ENCODE data around the gene SMYD3.

Gene SMYD3

DNA sequence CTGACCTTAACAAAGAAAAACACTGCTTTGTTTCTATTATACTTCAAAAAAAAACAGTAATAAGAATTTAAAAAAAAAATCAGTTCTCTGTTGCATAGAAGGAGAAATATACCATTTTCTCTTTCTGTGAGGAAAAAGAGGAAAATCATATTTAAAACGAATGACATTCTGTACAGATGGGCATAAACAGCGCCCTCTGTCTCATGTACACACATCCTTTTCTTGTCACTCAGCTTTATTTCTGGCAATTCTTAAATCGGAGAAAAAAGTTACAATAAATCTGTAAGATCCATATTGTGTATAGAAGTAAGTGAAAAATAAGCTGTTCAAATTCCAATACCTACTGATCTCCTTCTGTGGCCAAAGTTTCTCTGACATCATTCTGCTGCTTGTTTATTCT lies 245.4 kb downstream of the SMYD3 start:
- no peak for DNase-seq

DNA sequence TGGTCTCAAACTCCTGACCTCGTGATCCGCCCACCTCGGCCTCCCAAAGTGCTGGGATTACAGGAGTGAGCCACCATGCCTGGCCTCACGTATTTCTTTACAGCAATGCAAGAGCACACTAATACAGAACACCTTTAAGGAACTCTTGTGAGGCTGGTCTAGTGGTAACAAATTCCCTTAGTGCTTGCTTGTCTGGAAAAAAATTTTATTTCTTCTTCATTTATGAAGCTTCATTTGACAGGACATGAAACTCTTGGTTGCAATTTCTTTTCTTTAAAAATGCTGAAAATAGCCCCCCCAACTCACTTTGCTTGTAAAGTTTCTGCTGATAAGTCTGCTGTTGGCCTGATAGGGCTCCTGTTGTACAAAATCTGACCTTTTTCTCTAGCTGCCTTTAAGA lies 248.8 kb downstream of the SMYD3 start:
- DNase-seq = no peak

DNA sequence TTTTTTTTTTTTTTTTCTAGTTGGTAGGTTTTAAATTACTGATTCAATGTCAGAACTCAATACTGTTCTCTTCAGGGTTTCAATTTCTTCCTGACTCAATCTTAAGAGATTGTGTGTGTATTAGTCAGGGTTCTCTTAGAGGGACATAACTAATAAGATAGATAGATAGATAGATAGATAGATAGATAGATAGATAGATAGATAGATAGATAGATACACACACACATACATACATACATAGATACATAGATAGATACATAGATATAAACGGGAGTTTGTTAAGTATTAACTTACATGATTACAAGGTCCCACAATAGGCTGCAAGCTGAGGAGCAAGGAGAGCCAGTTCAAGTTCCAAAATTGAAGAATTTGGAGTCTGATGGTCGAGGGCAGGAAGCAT lies 251.3 kb downstream of the SMYD3 start:
- DNase-seq = no peak

DNA sequence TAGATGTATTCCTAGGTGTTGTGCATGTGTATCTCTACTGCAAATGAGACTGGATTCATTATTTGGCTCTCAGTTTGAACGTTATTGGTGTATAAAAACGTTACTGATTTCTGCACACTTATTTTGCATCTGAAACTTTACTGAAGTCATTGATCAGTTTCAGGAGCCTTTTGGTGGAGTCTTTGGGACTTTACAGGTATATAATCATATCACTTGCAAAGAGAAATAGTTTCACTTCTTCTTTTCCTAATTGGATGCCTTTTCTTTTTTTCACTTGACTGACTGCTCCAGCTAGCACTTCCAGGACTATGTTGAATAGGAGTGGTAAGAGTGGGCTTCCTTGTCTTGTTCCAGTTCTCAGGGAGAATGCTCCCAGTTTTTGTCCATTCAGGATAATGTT lies 252.2 kb downstream of the SMYD3 start:
- no peak for DNase-seq

DNA sequence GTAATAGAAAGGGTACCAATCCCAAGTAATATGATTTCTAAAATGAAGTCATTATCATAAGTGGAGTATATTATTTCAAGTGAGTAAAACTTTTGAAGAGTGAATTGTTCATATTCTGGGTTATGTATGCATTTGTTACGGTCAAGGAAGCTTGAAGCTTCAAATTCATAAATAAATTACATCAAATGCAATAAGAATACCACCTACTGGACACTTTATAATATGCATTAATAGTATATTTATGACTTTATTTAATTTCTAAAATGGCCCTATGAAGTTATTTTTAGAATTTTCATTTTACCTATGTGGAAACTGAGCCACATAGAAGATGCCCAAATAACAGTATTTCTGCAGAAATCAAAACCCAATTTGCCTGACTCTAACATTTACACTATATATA lies 260.6 kb downstream of the SMYD3 start:
- no peak for DNase-seq

DNA sequence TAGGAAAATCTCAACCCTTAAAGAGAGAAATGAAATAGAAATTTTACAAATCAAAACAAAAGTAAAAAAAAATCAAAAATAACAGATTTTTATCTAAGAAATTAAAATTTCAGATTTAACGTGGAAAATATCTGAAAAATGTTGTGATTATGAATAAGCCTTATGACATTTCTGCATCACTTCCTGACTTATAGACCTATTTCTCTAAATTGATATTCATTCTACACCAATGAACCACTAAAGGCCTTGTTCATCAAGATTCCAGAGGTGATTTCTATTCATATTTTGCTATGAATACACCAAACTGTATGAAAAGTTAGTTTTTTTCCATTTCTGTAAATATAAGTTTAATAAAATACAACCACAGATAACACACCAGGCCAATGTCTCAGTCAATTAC lies 261.5 kb downstream of the SMYD3 start:
- DNase-seq = no peak

DNA sequence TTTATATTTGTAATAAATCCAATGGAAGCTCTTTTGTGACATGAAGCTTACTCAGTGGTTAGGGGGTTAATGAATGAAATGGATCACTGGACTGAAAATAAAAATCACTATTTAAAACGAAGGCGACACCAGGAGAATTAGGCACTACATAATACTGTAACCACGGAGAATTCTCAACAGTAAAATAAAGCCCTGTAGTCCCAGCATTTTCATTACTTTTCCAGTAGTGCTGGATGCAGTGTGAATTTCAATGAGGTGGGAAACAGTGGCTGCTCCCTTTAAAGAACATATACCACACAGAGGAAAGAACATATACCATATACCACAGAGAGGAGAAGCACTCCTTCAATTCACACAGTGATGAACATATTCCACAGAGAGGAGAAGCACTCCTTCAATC lies 275.0 kb downstream of the SMYD3 start:
- DNase-seq = no peak

DNA sequence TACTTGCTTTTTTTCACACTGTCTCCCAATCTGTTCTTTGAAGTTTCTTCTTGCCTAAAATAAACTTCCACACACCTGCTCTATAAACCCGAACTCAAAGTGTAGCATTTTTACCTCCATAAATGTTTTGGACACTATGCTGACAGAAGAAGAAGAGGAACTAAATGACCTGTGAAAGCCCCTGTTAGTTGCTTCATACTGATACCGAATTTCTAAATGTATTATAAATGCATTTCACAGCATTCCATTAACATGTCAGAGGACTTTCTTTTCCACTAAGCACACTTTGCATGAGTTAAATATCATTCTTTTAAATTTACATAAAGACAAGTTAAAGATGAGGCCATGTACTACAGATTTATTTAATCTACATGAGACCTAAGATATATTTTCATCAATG lies 281.0 kb downstream of the SMYD3 start:
- no peak for DNase-seq

DNA sequence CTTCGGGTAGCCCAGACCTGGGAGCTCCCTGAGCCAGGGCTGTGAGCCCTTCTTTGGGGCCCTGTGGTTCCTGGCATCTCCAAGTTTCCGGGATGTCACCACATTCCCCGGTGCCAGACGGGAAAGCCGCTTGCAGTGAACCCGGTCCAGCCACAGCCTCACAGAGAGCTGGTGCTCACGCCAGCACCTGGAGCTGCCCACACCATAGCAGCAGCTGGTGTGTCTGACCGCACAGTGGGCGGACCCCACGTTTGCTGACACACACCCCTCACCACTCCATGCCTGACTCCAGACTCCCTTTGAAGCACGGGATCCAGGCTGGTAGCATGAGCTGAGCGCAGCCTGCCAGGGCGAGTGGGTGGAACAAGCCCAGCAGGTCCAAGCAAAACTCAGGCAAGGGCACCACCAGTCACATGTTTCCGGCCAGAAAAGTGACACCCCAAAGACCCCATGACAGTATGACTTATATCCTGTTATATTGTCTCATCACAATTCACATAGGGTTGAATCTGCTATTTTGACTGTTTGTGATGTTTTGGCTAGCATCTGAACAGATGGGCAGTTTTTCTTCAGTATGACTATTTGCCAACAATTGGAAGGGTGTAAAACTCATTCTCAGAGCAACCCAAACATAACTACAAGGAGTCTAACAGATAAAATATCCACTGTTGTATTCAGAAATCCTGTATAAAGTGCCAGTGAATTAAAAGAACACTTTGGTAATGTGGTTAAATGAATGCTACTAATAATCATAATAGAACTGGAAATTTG lies 285.4 kb downstream of the SMYD3 start:
- no peak for DNase-seq

DNA sequence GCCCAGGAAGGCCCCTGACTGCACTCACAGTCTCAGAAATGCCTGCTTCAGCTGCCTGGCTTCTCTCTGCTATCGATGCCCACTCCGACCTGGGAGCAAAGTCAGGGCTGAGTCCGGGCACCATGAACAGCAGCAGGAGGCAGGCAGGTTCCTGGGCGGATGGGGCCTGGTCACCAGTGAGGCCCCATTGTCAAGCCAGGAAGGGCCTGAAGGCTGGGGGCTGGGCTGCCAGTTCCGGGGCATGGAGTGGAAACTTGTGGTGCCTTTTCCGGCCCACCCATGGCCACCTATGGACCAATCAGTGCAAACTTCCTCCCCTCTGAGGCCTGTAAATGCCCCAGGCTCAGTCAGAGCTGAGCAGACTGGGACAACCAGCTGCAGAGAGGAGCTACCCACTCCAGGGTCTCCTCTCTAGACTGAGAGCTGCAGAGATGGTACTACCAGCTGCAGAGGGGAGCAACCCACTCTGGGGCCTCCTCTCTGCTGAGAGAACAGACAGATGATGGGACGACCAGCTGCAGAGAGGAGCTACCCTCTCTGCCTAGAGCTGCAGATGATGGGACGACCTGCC lies 286.5 kb downstream of the SMYD3 start:
- DNase-seq = no peak

DNA sequence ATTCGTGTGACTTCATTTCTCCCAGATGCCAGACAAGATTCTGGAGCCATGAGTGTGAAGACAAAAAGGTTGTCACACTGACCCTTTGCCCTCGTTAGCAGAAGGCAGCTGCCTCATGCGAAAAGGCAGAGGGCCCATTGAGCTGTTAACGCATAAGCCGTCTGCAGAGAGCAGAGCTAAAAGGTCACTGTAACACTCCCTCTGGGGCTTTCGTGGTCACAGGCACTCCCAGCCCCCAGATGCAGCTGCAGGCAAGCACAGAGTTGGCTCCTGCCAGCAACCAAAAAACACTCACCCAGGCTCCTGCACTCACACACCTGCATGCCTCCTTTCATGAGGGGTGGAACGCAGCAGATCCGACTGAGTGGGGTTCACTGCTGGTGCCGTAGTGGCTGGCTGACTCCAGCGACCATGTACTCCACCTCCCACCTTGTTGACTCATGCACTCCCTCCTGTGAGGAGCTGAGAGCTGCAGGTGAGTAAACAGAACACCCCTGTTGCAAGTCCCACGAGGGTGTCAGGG lies 287.5 kb downstream of the SMYD3 start:
- peak; percentile 97 for DNase-seq

DNA sequence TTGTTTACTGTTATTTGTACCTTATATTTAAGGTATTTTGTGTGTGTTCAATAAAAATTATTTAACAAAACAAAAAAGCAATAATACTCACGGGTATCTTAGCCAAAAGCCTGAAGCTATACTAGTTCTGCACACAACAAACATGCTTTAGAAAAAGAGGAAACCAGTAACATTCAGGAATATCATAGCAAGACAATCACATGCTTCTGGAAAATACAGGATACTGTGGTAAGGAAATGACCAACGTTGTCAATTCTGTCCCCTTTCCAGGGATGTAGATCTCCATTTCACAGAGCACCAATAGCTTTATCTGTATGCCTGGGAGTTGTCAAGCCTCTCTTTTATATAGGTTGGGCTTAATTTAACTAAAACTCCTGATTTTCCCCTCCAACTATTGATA lies 288.4 kb downstream of the SMYD3 start:
- peak; percentile 32 for DNase-seq

DNA sequence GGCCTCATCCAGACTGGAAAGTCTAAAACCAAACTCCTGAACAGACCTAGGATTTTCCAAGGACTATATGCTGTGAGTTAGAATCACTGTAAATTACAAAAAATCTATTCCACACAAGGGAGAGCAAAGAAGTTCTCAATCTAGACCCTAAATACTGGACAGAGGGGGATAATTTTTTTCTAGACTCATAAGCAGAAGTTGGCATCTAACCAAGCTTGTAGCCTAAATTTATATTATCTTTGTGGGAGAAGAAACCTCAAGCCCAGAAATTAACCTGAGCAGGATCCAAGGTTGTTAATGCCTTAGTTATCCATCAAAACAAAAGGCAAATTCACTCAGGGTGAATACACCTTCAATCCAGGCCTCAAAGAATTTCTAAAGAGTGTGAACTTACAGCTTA lies 290.2 kb downstream of the SMYD3 start:
- no peak for DNase-seq

DNA sequence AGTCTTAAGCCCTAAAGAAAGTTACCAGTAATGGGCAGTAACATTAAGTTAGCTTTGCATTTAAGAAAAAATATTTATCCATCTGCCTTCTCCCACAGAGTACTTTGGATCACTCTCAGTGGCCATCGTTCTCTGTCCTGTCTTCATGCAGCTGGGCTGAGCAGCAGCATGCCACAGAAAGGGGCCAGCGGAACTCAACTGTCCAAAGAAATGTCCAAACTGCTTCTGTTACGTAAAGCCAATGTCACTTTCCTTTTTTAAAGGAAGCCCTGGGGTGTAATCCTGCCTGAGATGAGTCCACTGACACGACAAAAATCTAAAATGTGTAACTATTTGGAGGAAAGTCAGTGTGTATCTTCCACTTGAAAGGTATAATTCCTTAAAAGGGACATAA lies 291.6 kb downstream of the SMYD3 start:
- peak; percentile 41 for DNase-seq

DNA sequence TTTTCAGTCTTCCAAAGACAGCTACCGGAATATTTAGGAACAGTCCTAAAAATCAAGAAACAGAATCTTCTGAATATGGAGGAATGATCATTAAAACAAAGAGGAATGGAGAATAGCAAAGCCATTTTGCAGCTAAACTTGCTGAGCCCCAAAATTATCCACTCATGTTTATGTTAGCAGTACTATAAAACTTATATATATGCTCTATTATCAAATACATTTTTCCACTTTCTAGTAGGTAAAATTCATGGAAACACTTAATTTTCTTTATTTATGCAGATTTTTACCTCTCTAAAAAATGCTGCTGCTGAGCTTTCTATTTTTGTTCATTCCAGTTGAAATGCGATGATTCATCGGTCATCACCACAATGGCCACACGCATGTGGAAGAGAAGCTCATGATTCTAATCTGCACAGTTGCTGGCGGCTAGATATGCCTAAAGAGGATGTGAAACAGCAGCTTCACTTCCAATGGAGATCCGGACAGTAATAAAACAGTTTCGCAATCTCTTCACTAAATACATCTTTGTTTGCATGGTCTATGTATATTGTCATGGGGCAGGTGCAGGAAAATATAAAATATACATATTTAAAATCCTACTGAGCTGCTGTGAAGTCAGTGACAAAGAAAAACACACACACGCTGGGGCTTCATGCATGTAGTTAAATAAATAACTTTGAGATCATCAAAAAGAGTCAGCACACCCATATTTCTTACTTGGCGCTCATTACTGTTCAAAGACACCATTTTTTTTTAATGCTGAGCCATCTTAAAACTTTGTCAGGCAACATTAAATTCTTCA lies 292.2 kb downstream of the SMYD3 start:
- DNase-seq = peak; percentile 75

DNA sequence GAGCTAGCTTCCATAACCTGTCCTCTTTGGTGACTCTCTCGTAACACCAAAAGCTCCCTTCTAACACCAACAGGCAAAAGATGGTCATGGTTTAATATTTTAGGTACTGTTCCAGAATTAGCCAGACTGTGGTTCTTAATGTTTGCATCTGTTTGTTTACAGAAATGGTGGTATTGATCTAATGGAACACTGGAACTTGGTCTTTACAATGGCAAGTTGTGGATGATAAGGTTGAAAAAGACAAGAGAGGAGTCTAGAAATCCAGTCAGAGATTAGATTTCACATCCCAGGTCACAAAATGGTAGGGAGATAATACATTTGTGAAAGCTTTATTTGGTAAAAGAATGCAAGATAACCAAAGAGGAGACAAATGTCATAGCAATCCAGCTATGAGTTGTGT lies 293.1 kb downstream of the SMYD3 start:
- no peak for DNase-seq

DNA sequence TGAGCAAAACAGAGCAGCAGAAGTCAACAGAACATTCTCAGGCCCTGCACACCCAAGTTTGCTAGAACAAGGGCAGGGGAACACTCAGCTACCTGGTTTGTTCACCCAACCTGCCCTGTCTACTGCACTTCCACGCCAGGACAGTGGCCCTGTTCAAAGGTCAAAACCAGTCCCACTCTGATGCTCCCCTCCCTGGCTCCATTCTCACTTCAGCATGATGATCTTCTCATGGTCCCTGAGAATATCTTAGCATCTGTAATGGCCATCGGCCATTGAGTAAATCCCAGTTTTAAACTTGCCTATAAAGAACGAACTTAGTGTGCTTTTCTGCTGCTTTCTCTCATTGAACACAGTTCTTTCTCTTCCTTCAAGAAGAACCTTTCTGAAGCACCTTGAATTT lies 293.6 kb downstream of the SMYD3 start:
- DNase-seq = no peak

DNA sequence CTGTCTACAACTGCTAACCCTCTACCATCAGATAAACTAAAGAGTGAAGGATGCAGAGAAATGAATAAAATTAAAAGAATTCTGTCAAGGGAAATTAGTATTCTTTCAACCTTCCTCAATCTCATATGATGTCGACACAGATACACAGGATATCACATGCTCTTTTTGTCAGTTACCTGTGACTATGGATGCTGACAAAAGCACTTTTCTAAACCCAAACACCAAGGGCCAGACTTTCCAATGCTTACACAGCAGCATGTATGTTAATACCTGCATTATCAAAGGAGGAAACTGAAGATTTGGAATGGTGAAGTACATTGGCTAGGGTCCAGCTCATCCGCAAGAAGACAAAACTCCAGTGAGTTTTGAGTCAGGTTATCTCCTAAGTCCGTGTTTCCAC lies 294.0 kb downstream of the SMYD3 start:
- peak; percentile 12 for DNase-seq

DNA sequence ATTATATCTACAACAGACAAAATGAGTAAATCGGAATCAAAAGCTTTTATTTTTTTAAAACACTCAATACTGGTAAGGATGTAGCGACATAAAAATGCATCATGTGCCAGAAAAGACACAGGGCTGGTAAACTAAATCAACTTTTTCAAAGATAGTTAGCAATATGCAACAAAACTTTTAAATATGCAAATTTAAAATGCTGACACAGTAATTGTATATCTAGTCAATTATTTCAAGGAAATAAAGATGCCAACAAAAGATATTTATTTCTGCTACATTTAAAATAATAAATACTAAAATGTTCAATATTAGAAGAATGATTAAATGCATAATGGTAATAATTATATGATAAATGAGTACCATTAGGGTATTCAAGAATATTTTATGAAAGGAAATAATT lies 295.1 kb downstream of the SMYD3 start:
- DNase-seq = no peak

DNA sequence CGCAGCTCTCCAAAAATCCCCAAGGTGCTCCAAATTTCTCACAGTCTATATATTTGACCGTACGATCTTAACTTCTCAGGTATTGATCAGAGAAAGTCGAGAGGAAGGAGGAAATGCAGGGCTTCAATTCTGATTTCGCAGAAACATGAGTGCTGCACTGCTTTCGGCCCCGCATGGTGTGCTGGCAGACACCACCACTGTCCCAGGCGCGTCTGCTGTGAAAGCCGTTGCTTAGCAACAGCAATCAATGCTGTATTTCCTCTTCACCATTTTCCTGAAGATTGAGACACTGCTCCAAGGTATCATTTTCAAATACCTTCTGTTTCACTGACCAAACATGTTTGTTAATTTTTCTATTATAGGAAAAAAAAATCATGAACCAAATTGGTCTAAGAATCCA lies 296.3 kb downstream of the SMYD3 start:
- DNase-seq = peak; percentile 50

DNA sequence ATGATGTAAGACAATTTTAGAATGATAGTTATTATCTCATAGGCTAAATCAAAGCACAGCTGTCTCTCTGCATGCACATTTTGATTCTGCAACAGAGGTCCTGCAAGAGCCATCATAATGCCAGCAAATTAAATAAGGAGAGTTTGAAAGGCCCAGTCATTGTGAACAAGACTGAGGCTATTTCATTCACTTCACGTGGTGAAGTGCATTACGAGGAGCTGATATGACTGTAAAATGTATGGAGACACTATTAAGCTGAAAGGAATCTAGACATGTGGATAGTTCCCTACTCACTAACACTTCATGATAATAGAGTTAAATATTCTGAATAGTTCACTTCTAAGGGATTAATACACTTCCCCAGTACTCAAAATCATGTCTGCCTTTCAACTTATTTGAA lies 299.0 kb downstream of the SMYD3 start:
- no peak for DNase-seq

DNA sequence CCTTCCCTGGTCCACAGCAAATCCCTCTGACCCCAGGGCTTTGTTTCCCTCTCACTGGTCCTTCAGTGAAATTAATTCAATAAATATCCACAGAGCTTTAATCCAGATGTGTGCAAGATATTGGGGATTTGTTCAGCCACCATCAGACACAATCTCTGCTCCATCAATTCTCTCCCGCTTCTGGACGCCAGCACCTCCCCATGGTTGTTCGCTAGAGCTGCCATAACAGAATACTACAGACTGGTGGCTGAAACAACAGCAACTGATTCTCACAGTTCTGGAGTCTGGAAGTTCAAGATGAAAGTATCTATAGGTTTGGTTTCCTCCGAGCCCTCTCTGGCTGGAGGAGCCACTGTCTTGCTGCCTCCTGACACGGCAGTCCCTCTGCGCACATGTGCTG lies 303.9 kb downstream of the SMYD3 start:
- DNase-seq = no peak

DNA sequence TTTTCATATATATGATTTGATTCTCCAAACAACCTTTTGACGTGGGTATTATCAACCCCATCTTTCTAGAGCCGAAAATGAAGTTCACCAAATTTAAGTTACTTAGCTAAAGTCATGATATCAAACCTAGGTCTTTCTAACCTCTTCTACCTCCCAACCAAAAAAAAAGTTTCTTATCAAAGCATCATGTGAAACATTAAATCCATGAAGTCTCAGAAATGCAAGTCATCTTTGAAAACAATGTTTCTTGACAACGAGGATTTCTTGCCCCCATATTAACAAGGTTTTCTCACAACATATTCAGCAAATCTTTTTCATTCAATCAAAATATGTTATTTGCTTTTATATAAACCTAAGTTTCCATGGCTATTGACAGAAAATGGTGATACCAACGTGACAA lies 306.3 kb downstream of the SMYD3 start:
- no peak for DNase-seq

DNA sequence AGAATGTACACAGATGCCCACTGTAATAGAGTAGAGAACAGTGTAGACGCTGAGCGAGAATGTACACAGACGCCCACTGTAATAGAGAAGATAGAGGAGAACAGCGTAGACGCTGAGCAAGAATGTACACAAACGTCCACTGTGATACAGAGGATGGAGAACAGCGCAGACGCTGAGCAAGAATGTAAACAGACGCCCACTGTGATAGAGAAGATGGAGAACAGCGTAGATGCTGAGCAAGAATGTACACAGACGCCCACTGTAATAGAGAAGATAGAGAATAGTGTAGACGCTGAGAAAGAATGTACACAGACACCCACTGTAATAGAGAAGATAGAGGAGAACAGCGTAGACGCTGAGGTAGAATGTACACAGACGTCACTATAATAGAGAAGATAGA lies 306.9 kb downstream of the SMYD3 start:
- DNase-seq = no peak

Measured in NCI-H345 (cell line).